Fibroblast of pulmonary artery (primary cell): ENCODE results near the gene EPB41L5.
"Not testable (repeated sequence)": the region's sequence is repeated elsewhere in the genome, so short reads cannot be mapped to it uniquely, and the experiment has no call there.

Experiments used
- DNase-seq: peaks from one replicate; pipeline ENCODE4 v3.0.0-alpha.2; 2010; ENCODE audit warnings: low read depth
- H3K4me3 ChIP-seq: replicated peaks from 2 replicates; pipeline ENCODE4 v1.5.1; 2011; ENCODE audit warnings: low read depth, mild to moderate bottlenecking, control low read depth, low read length, moderate library complexity
- CTCF ChIP-seq: IDR thresholded peaks from 2 replicates; pipeline ENCODE4 v1.5.1; 2011; ENCODE audit warnings: mild to moderate bottlenecking, control low read depth, low read length, inconsistent platforms; ENCODE audit errors: missing control alignments

The EPB41L5 gene

GRCh38 chr2:120012771-120013596 lies at the start of gene EPB41L5:
EPB41L5 (plus strand) TSS chr2:120013077; CDS start chr2:120019085, 6,008 bp downstream.
- DNase-seq: peak; percentile 94
- peak within 1 kb of the TSS; percentile 77 for H3K4me3 ChIP-seq
- TF ChIP-seq CTCF: no peak

GRCh38 chr2:119981896-119982295 lies 31.0 kb upstream of the EPB41L5 start:
- no peak overlapping the region for H3K4me3 ChIP-seq
- no peak for DNase-seq
- no peak for TF ChIP-seq CTCF

GRCh38 chr2:119982506-119982905 lies 30.4 kb upstream of the EPB41L5 start:
- no peak for DNase-seq
- no peak for TF ChIP-seq CTCF
- H3K4me3 ChIP-seq: no peak overlapping the region

DNA sequence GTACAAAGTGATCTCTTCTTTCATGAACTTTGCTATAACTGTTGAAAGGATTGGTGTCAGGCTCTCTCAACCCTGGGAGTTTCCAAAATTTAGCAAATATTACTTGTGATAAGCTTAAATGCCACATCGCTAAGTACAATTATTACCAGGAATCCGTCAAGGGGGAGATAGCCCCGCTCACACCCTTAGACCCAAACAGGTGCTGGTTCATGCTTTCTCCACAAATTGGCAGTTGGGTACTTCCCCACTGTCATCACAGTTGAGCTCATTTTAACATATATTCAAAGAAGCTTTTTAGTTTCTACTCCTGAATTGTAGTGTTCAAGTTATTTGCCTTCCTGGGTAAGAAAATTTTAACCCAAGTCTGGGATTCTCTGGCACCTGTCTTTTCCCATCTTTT lies 29.8 kb upstream of the EPB41L5 start:
- no peak overlapping the region for H3K4me3 ChIP-seq
- TF ChIP-seq CTCF: no peak
- DNase-seq: no peak

DNA sequence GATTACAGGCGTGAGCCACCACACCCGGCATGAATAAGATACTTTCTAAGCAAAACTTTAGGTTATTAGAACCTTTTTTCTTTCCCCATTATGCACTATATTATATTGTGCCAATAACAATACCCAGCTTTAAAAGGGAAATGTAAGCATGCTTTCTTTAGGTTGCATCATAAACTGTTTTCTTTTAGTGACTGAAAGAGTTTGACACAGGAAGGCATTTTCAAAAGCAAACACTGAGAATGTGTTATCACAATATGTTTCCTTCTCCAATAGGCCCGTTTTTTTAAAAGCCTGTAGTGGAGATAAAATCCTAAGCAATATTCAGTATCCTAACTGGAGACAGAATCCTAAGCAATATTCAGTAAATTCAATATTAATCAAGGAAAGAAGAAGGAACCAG lies 16.7 kb upstream of the EPB41L5 start:
- TF ChIP-seq CTCF: no peak
- peak; percentile 52 for DNase-seq
- no peak overlapping the region for H3K4me3 ChIP-seq

DNA sequence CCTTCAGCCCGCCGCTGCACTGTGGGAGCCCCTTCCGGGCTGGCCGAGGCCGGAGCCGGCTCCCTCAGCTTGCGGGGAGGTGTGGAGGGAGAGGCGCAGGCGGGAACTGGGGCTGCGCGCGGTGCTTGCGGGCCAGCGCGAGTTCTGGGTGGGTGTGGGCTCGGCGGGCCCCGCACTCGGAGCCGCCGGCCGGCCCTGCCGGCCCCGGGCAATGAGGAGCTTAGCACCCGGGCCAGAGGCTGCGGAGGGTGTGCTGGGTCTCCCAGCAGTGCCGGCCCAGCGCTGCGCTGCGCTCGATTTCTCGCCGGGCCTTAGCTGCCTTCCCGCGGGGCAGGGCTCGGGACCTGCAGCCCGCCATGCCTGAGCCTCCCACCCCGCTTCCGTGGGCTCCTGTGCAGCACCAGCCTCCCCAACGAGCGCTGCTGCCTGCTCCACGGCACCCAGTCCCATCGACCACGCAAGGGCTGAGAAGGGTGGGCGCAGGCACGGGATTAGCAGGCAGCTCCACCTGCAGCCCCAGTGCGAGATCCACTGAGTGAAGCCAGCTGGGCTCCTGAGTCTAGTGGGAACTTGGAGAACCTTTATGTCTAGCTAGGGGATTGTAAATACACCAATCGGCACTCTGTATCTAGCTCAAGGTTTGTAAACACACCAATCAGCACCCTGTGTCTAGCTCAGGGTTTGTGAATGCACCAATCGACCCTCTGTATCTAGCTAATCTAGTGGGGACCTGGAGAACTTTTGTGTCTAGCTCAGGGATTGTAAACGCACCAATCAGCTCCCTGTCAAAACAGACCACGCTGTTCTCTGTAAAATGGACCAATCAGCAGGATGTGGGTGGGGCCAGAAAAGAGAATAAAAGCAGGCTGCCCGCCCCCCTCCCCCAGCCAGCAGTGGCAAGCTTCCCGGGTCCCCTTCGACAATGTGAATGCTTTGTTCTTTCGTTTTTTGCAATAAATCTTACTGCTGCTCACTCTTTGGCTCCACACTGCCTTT lies 15.7 kb upstream of the EPB41L5 start:
- not testable (repeated sequence) for DNase-seq, H3K4me3 ChIP-seq

DNA sequence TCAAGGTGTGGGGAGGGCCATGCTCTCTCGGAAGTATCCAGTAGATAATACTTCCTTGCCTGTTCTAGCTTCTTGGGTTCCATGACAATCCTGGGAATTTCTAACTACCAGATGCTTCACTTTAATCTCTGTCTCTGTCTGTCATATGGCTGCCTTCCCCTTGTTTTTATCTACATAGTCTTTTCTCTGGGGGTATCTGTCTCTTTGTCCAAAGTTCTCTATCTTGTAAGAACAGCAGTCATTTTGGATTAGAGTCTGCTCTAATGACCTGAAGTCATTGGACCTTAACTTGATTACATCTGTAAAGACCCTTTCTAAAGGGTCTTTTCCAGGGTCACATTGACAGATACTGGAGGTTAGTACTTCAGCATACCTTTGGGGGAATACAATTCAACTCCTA lies 11.4 kb upstream of the EPB41L5 start:
- no peak overlapping the region for H3K4me3 ChIP-seq
- DNase-seq: no peak
- no peak for TF ChIP-seq CTCF
